Transverse colon (tissue), 4 donors: ENCODE data around the gene COX8A. TPM values are rescaled to one million over a fixed set of nuclear protein-coding genes. Genes with fewer than 3 reads are reported as not detected.

Source experiments
- DNase-seq: peaks from one replicate; pipeline ENCODE4 v3.0.0-alpha.2; 2019
- H3K27ac ChIP-seq, 4 donors: fragments of 200-600 bp; sonication (generic); 2 replicates each; pipeline ENCODE4 v1.5.1; 2016 to 2018; ENCODE audit warnings: inconsistent platforms in 4 of 4
- H3K27me3 ChIP-seq: fragments of 200-600 bp; sonication (generic); 2 replicates; pipeline ENCODE4 v1.5.1; 2017; ENCODE audit warnings: inconsistent platforms
- H3K36me3 ChIP-seq, 4 donors: fragments of 200-600 bp; sonication (generic); 2 replicates each; pipeline ENCODE4 v1.5.1; 2017 to 2019; ENCODE audit warnings: inconsistent platforms in 4 of 4
- H3K4me1 ChIP-seq, 4 donors: fragments of 200-600 bp; sonication (generic); 2 replicates each; pipeline ENCODE4 v1.5.1; 2017 to 2020; ENCODE audit warnings: inconsistent platforms in 4 of 4
- H3K4me3 ChIP-seq, 4 donors: fragments of 200-600 bp; sonication (generic); 1 replicate in 1 of 4; 2 replicates in 3 of 4; pipeline versions ENCODE4 v1.5.1 to v1.6.1; 2017 to 2019; ENCODE audit warnings: inconsistent platforms in 4 of 4
- H3K9me3 ChIP-seq, 2 donors: fragments of 200-600 bp; sonication (generic); 2 replicates each; pipeline ENCODE4 v1.5.1; 2017 to 2019; ENCODE audit warnings: inconsistent platforms in 2 of 2
- EP300 ChIP-seq: sonication (generic); formaldehyde crosslinking; IDR thresholded peaks from one replicate; pipeline ENCODE4 v1.6.1; 2017; ENCODE audit warnings: antibody characterized with exemption, low read depth
- POLR2A ChIP-seq: fragments of 450-650 bp; IDR thresholded peaks from one replicate; pipeline ENCODE4 v1.6.1; 2016; ENCODE audit warnings: antibody characterized with exemption, mild to moderate bottlenecking, moderate library complexity
- POLR2AphosphoS5 ChIP-seq, 3 donors: sonication (generic); formaldehyde crosslinking; IDR thresholded peaks; one replicate each; pipeline ENCODE4 v1.6.1; 2016; ENCODE audit warnings: antibody characterized with exemption in 3 of 3
- WGBS, 2 donors: methylation state at CpG; one replicate each; pipeline ENCODE4 v1.1.5; 2018; ENCODE audit warnings: low coverage in 1 of 2; 5-methylcytosine and 5-hydroxymethylcytosine counted together
- in situ Hi-C, 4 donors: fragments of 200-750 bp; cut with MboI; loops; one replicate each; pipeline versions ENCODE4 v1.15.0 to v1.15.1; 2017; ENCODE audit warnings: low sequenced_read_pairs in 3 of 4, low pct_ligation_motif_present in 1 of 4, low pct_unique_long_range_greater_than_20kb in 1 of 4
- intact Hi-C: fragments of 100-400 bp; cut with DNase I; formaldehyde crosslinking; loops from one replicate; pipeline ENCODE4 v1.15.1; 2023; ENCODE audit warnings: low total_unique reads
- total RNA-seq, 4 donors: library from RNA; depleted of rRNA; stranded (reverse); fragments of >200 nt; gene quantifications; one replicate each; pipeline ENCODE4 v1.1.0, GENCODE V29; 2016
- TF ChIP-seq, protein P1 (sequence below), 5 experiments: fragments of 200-600 bp in 3 of 5; fragments of 450-650 bp in 2 of 5; sonication (generic) in 3 of 5; IDR thresholded peaks; 1 replicate in 2 of 5; 2 replicates in 3 of 5; pipeline ENCODE4 v1.5.1; 2016 to 2017; ENCODE audit warnings: antibody characterized with exemption in 5 of 5, inconsistent platforms in 3 of 5, mild to moderate bottlenecking in 2 of 5, moderate library complexity in 1 of 5

Gene COX8A, protein sequence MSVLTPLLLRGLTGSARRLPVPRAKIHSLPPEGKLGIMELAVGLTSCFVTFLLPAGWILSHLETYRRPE
- total RNA-seq = 1,000 to 10,000 TPM in 2 of 4 donors, 100 to 1,000 TPM in 2; 471 to 1,475 (median 1,057) TPM

DNA sequence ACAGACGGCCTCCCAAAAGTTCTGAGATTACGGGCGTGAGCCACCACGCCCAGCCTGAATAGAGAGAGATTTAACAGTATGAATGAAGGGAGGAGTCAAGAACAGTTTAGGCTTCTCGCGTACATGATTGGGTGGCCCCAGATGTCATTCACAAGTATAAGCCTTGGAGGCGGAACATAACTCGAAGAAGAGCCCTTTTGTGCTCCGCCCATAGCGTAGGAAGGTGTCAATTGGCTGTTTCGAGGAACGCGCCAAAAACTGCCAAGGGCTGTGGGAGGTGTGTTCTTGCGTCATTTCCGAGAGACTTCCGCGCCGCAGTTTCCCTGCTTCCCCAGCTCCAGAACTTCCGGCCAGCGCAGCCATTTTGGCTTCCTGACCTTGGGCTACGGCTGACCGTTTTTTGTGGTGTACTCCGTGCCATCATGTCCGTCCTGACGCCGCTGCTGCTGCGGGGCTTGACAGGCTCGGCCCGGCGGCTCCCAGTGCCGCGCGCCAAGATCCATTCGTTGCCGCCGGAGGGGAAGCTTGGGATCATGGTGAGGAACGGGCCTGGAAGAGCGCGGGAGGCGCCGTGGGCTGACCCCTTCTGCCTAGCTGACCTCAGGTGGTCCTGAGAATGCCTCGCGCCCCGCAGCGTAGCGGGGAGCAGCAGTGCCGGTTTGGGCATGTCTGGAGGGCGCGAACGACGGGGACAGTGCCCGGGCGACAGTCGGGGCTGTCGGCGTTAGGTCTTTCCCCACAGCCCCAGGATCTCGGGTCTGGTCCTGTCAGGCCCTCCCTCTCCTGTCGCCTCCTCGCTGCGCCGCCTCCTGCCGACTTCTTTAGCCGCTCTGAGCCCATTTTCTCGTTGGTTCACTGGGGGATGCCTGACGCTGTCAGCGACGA, at the start of gene COX8A:
Gene COX8A, plus strand, starts transcription at position 362 of the 885 bp plus-strand sequence. Its CDS starts 61 bp downstream, at position 423.
- TF ChIP-seq, protein P1, sequence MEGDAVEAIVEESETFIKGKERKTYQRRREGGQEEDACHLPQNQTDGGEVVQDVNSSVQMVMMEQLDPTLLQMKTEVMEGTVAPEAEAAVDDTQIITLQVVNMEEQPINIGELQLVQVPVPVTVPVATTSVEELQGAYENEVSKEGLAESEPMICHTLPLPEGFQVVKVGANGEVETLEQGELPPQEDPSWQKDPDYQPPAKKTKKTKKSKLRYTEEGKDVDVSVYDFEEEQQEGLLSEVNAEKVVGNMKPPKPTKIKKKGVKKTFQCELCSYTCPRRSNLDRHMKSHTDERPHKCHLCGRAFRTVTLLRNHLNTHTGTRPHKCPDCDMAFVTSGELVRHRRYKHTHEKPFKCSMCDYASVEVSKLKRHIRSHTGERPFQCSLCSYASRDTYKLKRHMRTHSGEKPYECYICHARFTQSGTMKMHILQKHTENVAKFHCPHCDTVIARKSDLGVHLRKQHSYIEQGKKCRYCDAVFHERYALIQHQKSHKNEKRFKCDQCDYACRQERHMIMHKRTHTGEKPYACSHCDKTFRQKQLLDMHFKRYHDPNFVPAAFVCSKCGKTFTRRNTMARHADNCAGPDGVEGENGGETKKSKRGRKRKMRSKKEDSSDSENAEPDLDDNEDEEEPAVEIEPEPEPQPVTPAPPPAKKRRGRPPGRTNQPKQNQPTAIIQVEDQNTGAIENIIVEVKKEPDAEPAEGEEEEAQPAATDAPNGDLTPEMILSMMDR (IDR thresholded peaks at IDR 0.05) = peak in 1 of 5 experiments; percentile 14
- TF ChIP-seq EP300 (no peak), POLR2A (peak; percentile 83), POLR2AphosphoS5 (IDR thresholded peaks at IDR 0.05) (peak; percentile 70 to 92 (median 92))
- Histone ChIP-seq H3K4me1 (peaks cover 15 to 26% (median 20%) of the 10 kb centered on the region in 4 donors), H3K27ac (peak within 1 kb of the TSS; percentile 94 to 96 (median 95)), H3K4me3 (peak within 1 kb of the TSS; percentile 73 to 86 (median 82)), H3K36me3 (no peaks in the 10 kb centered on the region), H3K9me3 (no peaks in the 10 kb centered on the region), H3K27me3 (no peaks in the 10 kb centered on the region)
- in situ Hi-C loops (no loop called here), intact Hi-C loops (no loop called here)
- peak; percentile 98 for DNase-seq
- 0% methylated on average over 12 to 49 of the region's 67 CpGs for WGBS, 2 donors

DNA sequence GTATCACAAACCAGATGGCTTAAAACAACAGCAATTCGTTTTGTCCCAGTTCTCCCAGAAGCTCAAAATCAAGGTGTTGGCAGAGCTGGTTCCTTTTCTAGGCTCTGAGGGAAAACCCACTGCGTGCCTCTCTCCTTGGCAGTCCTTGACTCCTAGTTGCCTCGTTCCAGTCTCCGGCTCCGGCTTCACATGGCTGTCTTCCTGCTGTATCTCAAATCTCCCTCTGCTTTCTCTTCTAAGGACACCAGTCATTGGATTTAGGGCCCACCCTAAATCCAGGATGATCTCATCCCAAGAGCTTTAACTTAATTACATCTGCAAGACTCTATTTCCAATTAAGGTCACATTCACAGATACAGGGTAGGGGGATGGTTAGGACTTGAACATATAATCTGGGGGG, 44.8 kb upstream of the COX8A start:
- no peak overlapping the region for H3K27ac ChIP-seq
- TF ChIP-seq POLR2A (no peak), EP300 (no peak), POLR2AphosphoS5 (IDR thresholded peaks at IDR 0.05) (no peak)
- TF ChIP-seq, protein P1 (IDR thresholded peaks at IDR 0.05) = no peak
- in situ Hi-C loops (no loop called here), intact Hi-C loops (no loop called here)
- H3K36me3 ChIP-seq = no peaks in the 10 kb centered on the region
- DNase-seq = no peak
- WGBS, 2 donors = 86 to 98% methylated on average over 5 of the region's 5 CpGs
- H3K4me3 ChIP-seq = no peak overlapping the region
- no peaks in the 10 kb centered on the region for H3K27me3 ChIP-seq
- H3K9me3 ChIP-seq = no peaks in the 10 kb centered on the region
- no peaks in the 10 kb centered on the region for H3K4me1 ChIP-seq

- no peak for DNase-seq
- Histone ChIP-seq H3K9me3 (no peaks in the 10 kb centered on the region), H3K27ac (no peak overlapping the region), H3K4me1 (no peaks in the 10 kb centered on the region), H3K36me3 (no peaks in the 10 kb centered on the region), H3K4me3 (no peak overlapping the region), H3K27me3 (no peaks in the 10 kb centered on the region)
- intact Hi-C loops (no loop called here), in situ Hi-C loops (no loop called here)
- WGBS, 2 donors = 63 to 78% methylated on average over 6 of the region's 6 CpGs
- no peak for TF ChIP-seq POLR2A
- TF ChIP-seq POLR2AphosphoS5 (IDR thresholded peaks at IDR 0.05) = no peak
- no peak for TF ChIP-seq EP300
Measured at GRCh38 chr11:63931045-63931444, 43.4 kb upstream of the COX8A start.

DNA sequence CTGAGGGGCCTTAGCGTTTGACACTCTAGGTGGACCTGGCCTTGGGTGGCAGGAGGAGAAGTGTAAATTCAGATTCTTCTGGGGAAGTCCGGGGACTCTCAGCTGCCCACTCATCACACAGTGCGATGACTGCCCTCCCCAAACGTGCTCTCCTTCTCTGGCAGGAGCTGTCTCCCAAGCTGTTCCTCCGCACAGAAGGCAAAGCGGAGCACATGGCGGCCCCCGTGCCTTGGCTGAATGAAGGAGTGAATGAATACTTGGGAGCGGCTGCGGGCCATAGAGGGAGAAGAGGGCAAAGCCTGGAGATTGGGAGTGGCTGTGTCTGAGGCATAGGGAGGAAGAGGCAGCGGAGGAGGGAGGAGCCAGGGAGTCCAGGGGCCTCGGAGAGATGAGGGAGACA, 42.5 kb upstream of the COX8A start:
- intact Hi-C loops (no loop called here), in situ Hi-C loops (no loop called here)
- no peak overlapping the region for H3K4me3 ChIP-seq
- no peaks in the 10 kb centered on the region for H3K36me3 ChIP-seq
- no peak overlapping the region for H3K27ac ChIP-seq
- H3K9me3 ChIP-seq = no peaks in the 10 kb centered on the region
- no peaks in the 10 kb centered on the region for H3K27me3 ChIP-seq
- no peak for TF ChIP-seq POLR2A
- TF ChIP-seq EP300 = no peak
- TF ChIP-seq, protein P1 (IDR thresholded peaks at IDR 0.05) = no peak
- TF ChIP-seq POLR2AphosphoS5 (IDR thresholded peaks at IDR 0.05) = no peak
- H3K4me1 ChIP-seq = no peaks in the 10 kb centered on the region
- no peak for DNase-seq
- WGBS, 2 donors = 71 to 85% methylated on average over 12 of the region's 12 CpGs
